Measurements from ENCODE around the gene RANBP3.
"Not testable (repeated sequence)": the region's sequence is repeated elsewhere in the genome, so short reads cannot be mapped to it uniquely, and the experiment has no call there.

RANBP3 gene

GRCh38 chr19:6006896-6007295 lies 29.0 kb upstream of the RANBP3 start:
- no peak for DNase-seq (ENCODE audit: low read depth in 2 of 2)

GRCh38 chr19:6006070-6006446 lies 28.1 kb upstream of the RANBP3 start:
- not testable (repeated sequence) for DNase-seq (ENCODE audit: low read depth in 2 of 2)

GRCh38 chr19:6005321-6006069 lies 27.6 kb upstream of the RANBP3 start:
- no peak for DNase-seq (ENCODE audit: low read depth in 2 of 2)

GRCh38 chr19:6003976-6004375 lies 26.0 kb upstream of the RANBP3 start:
- DNase-seq (ENCODE audit: low read depth in 2 of 2) = no peak

- no peak for DNase-seq (ENCODE audit: low read depth in 2 of 2)
Observed at GRCh38 chr19:6002591-6002990, 24.7 kb upstream of the RANBP3 start.

GRCh38 chr19:6000228-6000847 lies 22.4 kb upstream of the RANBP3 start:
- no peak for DNase-seq (ENCODE audit: low read depth in 2 of 2)

GRCh38 chr19:5999693-6000092 lies 21.8 kb upstream of the RANBP3 start:
- no peak for DNase-seq (ENCODE audit: low read depth in 2 of 2)

GRCh38 chr19:5997371-5997770 lies 19.4 kb upstream of the RANBP3 start:
- DNase-seq (ENCODE audit: low read depth in 2 of 2) = no peak

- no peak for DNase-seq (ENCODE audit: low read depth in 2 of 2)
Observed at GRCh38 chr19:5996623-5997320, 18.8 kb upstream of the RANBP3 start.

- DNase-seq (ENCODE audit: low read depth in 2 of 2) = no peak
Observed at GRCh38 chr19:5996102-5996501, 18.2 kb upstream of the RANBP3 start.

GRCh38 chr19:5995606-5996005 lies 17.7 kb upstream of the RANBP3 start:
- no peak for DNase-seq (ENCODE audit: low read depth in 2 of 2)

- DNase-seq (ENCODE audit: low read depth in 2 of 2) = no peak
Observed at GRCh38 chr19:5994405-5995165, 16.6 kb upstream of the RANBP3 start.

- no peak for DNase-seq (ENCODE audit: low read depth in 2 of 2)
Observed at GRCh38 chr19:5993648-5994358, 15.9 kb upstream of the RANBP3 start.

- DNase-seq (ENCODE audit: low read depth in 2 of 2) = no peak
Observed at GRCh38 chr19:5993201-5993600, 15.3 kb upstream of the RANBP3 start.

- no peak for DNase-seq (ENCODE audit: low read depth in 2 of 2)
Observed at GRCh38 chr19:5992756-5993155, 14.8 kb upstream of the RANBP3 start.

GRCh38 chr19:5991244-5991838 lies 13.4 kb upstream of the RANBP3 start:
- DNase-seq (ENCODE audit: low read depth in 2 of 2) = no peak

- DNase-seq (ENCODE audit: low read depth in 2 of 2) = no peak
Observed at GRCh38 chr19:5990289-5990797, 12.4 kb upstream of the RANBP3 start.

- DNase-seq (ENCODE audit: low read depth in 2 of 2) = no peak
Observed at GRCh38 chr19:5989388-5990074, 11.6 kb upstream of the RANBP3 start.

GRCh38 chr19:5988517-5989387 lies 10.8 kb upstream of the RANBP3 start:
- DNase-seq (ENCODE audit: low read depth in 2 of 2) = no peak
